ENCODE results near the gene EIF3F.

EIF3F gene

GRCh38 chr11:8040261-8040920, 53.3 kb downstream of the EIF3F start:
- DNase-seq, result no peak

DNA sequence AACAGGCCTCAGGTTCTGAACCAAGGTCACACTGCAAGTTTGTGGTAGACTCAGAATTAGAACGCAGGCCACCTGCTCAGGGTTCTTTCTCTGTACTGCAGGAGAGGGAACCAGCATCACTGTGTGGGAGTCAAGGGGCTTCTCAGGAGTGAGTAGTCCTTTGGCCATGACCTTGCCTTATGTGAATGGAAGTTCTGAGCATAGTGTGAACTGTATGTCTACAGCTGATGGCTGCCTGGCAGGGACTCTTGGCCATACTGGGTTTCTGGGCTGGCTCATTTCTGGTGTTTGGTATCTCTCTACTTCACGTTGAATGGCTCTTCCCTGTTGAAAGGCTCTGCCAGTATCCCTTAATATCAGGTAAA, 53.8 kb downstream of the EIF3F start:
- no peak for DNase-seq

GRCh38 chr11:8041576-8041975, 54.4 kb downstream of the EIF3F start:
- no peak for DNase-seq

GRCh38 chr11:8043756-8044155, 56.6 kb downstream of the EIF3F start:
- no peak for DNase-seq

DNA sequence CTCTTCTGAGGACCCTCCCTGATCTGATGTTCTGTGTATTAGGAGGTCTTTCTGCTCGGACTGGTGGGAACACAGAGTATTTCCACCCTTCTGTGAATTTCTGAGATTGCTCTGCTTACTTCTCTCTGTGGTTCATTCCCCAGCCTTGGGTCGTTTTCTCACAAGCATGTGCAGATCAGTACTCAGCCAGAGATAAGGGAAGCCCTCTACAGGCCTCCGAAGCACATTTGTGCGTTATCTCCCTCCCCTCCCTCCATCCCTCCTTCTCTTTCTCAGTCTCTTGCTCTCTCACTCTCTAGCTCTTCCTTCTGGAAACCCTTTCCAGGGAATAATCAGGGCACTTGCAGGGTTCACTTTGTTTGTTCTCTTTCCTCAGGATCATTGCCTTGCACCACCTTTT, 58.7 kb downstream of the EIF3F start:
- DNase-seq, result no peak

- no peak for DNase-seq
Measured at GRCh38 chr11:8047382-8047781, 60.2 kb downstream of the EIF3F start.

DNA sequence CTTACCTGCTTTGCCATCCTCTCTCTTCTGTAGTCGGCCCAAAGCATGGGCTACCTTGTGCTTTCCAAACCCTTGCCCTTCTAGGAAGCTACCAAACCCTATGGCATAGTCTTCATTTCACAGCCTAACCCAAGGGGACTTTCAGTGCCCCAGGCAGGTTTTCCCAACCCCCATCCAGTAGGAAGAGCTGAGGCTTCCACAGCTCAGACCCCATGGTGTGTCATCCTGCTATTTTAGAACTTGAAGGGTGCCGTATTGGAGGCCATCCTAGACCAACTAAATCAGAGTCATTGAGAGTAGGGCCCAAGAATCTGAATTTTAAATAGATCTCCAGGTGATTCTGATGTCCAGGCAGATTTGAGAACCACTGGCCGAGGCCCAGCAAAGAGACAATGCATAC, 61.9 kb downstream of the EIF3F start:
- no peak for DNase-seq

Data from EL (cell line).